ENCODE data around the gene COBL. TPM values are rescaled to one million over a fixed set of nuclear protein-coding genes. Genes with fewer than 3 reads are reported as not detected.

COBL gene
- polyA plus RNA-seq, 3 donors, result 17.9 to 26.5 (median 20.6) TPM

DNA sequence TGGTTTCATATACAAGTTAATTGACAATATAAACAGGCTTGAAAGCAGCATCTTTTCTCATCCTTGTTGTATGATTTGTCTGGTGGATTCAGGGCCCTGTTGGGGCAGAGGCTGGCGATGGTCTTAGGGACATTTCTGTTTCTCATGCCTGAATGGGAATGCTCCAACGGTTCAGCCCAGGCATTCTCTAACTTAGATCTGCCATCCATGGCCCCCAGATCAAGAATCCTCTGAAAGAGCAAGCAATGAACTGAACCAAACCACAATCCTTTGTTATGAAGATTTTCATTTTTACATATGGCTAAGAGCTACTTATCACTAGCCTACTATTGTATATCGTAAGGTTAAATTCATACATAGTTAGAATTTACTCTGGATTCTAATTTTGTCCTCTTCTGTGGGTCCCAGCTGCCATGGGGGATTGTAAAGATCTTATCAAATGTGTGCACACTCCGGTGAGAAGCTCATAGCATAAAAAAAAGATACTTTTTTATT lies 163.9 kb downstream of the COBL start:
- no peak for DNase-seq

DNA sequence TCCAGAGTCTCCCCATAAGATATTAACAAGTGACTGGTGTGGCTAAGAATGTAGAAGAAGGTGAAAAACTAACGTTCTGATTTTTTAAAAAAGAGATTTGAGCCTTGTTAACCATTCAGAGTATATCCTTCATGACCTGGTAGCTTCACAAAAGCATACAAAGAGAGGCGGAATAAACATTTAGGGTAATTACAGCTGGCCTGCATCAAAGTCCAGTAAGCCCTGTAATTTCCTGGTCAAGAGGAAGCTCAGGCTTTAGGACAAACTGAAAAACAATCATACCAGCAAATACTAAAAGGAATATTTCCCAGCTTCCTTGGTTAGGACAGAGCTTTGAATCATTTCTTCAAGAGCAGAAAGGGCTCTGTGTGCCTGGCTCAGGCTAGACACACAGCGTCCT lies 165.2 kb downstream of the COBL start:
- no peak for DNase-seq

DNA sequence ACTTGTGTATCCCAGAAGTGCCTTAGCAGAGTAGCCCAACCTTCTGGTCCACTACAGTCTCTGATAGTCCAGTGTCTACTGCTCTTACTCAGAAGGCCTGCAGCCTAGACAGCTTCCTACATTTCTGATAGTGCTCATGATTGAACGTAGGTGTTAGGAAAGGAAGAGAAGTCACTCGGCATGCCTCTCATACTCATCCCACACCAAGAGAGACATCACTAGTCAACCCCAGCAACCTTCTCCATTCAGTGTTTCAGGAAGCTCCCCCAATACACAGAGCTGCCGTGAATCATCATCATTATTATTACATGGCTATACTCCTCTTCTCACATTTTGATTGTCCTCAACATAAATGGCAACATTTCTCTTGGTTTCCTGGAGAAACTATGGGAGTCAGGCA lies 166.4 kb downstream of the COBL start:
- DNase-seq, result no peak

DNA sequence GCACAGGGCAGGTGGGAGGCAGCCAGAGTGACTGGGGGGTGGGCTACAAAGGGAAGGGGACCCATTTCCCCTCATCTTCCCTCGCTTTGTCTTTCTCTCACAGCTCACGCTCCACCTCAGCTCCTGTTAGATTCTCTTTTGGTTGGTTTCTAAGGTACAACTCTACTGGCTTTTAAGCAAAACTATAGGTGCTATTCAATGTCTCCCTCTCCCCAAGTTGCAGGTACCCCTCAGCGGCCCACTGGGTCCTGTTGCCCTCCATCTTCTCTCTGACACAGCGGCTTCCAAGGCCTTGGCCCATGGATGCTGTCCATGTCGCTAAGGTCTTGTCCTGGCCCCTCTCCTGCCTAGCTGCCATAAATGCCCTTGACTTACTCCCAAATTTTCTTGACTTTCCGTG lies 168.4 kb downstream of the COBL start:
- DNase-seq, result no peak

DNA sequence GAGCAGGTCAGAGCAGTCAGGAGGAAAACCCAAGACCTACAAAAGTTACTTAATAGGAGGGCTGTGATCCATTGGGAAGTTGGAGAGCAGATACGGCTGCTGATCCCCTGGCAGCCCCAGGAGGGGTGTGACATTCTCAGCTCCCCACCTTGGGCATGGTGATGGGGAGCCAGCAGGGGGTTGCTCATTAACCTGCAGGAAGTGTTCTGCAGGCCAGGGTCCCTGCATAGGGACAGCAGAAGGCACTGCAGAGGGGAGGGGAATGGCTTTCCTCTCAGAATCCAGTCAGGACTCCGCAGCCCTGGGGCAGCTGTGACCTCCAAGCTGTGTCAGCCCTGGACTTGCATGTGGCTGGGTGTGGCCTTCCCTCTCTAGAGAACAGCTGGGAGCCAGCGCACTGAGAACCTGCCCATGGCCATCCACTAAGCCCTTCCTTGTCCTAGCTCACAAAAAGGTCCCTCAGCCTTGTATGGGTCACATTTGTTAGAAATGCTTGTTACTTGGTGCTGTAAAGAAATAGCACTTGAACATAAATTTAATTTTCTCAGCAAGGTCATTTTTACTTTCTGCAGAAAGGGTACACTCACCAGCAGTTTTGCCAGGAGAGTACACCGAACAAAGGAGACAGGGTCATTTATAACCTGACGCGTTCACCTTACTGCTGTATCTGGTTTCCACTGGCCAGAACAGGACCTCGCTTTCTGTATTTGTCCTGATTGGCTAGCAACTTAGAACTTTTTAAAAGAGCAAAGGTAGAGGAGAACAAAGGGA lies 169.6 kb downstream of the COBL start:
- DNase-seq, result no peak

DNA sequence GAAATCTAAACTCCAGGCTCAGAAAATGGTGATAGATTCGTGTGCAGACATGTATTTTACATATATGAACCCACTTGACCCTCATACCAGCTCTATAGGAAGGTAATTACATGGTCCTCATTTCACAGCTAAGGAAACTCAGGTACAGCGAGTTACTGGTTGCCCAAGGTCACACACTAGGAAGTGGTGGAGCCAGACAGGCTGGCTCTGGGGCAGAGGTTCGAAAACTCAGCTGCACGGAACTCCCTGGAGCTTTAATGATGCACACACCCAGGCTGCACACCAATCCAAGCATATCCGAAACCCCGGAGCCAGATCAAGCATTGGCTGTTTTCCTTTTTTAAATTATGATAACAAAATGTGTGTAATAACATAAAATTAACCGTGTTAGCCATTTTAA lies 172.4 kb downstream of the COBL start:
- no peak for DNase-seq

DNA sequence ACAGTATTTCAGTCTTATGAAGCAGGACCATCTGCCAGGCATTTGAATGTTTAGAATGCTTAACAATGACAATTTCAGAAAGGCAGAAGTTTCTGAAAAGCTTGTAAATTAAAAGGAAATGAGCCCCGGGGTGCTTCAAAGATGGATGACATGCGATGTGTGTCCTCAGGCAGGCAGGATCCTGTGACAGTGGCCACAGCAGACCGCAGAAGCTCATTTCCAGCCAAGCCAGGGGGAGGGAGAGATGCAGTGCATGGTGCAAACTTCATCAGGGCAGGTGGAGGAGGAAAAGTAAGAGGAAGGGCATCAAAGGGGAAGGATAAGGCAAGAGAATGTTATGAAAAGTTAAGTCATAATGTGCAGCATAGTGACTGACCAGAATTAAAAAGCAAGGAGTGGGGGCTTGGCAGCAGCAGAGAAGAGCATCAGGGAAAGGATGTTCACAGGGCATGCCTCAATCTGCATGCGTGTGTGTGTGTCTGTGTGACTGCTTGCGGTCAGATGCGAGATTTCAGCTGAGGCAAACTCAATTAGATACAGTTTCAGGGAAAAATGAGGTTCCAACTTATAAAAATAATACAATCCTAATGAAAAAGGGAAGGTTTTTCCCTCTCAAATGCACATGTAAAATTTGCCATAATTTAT lies 173.7 kb downstream of the COBL start:
- DNase-seq, result no peak

DNA sequence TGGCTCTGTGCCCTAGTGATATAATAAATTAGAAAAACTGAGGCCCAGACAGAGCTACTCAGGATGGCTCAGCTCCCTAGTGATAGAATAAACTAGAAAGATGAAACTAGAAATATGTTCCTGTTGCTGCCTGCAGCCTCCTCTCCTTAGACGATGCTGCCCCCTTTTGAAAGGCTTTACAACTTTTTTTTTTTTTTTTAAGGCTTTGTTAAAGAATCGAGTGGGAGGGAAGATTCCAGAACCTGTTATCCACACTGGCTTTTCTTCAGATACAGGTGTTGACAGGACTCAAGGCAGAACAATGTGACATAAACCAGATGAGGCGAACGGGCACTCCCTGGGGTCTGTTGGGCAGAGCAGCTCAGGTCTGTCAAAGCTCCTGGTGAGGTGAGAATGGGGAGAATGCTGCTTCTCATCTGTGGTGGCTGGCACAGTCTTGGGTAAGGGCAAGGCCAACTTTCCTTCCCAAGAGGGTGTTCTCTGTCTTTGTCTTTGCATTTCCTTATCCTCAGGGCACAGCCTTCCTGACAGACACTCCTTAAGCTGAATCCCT lies 175.1 kb downstream of the COBL start:
- no peak for DNase-seq

DNA sequence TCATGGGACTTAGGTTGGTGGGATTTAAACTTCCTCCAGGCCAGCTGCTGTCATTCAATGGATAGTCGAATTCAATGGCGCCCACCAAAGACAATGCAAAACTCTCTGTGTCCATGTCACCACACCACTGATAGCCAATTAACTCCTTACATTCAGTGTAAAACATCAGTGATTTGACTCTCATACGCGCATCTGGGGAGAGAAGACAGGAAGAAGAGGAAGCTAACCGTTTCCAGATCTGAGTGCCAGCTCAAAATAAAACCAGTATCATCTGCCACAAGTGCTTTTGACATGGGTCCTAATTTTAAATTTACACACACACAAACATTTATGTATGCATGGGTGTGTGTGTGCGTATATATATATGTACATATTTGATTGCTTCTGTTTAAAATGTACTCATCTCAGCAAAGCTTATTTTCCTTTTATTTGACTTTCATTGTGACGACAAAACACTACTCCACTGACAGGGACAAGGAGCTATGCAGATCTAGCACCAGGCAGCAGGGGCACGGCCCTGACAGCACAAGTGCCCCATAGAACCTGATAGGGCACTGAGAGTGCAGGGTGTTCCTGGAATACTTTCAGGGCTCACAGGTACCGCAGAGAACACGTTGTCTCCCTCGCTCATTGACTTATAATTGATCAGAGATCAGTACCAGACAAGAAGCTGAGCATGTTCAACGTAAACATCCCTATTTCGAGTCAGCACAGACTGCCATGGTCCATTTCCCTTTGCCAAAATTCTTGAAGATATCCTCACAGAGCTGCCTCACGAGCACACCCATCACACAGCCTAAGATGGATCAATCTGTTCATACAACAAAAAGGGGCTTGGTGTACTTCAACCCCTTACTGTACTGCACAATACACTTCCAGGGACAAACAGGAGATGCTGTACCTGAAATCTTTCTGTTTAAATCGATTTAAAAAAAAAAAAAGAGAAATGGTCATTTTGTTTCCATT lies 176.1 kb downstream of the COBL start:
- DNase-seq, result no peak

DNA sequence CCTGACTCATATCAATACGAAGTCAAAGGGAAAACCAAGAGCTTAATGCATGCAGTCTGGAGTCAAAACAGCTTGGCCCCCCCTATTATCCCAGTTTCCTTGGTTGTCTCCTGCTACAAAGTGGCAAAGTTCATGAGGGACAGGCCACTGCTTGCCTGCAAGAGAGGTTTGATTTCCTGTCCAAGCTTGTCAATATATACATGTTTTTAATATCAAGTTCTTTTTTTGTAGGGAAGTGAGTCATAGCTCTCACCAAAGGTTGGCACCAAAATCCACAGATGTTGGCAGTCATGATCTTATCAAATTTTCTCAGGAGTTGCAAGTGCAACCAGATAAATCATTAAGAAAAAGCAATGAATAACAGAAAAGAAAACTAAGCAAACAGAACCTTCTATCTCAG lies 176.8 kb downstream of the COBL start:
- no peak for DNase-seq

DNA sequence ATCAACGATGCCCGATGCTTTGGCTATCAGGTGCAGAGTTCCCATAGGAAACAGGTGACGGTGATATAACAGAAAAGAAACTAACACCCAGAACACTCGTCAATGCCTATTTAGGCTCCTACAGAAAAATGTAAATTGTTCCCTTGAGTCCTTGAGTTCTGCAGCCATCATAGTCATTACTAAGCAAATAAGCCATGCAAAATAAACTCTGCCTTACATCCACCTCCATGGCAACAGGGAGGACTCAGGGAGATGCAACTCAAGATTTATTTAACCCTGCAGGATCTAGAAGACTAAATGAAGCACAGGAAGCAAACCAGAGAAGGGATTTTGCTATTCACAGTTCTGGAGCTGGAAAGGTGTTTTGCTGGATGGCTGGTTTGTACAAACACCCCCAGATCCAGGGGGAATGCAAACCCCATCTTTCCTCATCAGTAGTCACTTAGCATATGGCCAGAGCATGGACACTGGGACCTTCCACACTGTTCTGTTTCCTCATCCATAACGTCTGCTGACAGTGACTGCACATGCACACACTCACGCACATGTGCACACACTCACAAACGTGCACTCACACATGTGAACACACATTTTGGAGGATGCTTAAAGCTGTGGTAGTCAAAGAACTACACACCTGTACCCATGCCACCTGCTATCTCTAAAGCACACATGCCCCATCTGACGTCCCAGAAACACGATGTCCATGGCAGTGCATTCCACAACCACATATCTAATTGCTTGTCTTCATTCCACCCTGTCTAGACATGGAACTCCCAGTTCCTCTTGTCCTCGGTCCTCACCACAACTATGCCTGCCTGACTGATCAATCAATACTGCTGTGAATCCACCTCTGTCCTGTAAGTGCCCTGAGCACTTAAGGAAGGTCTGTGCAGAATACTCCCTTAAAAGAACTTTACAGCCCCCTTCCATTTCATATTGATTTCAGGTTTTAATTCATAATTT lies 178.2 kb downstream of the COBL start:
- no peak for DNase-seq

DNA sequence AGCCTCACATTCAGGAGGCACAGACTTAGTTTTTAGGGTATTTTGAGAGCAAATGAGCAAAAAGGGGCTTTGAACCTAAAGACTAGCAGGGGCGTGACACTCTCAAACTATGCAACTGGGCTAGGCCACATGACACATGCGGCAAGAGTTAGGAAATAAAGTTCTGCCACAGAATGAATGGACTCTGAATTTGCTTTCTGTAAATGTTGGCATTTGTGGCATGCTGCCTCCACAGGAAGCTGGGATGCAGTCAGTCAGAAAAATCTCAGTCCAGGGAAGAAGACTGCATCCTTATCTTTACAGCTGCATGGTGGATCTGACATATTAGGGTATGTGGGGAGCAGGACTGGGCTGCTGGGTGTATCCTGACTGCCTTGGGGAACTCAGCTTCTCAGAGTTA lies 181.0 kb downstream of the COBL start:
- DNase-seq, result no peak

DNA sequence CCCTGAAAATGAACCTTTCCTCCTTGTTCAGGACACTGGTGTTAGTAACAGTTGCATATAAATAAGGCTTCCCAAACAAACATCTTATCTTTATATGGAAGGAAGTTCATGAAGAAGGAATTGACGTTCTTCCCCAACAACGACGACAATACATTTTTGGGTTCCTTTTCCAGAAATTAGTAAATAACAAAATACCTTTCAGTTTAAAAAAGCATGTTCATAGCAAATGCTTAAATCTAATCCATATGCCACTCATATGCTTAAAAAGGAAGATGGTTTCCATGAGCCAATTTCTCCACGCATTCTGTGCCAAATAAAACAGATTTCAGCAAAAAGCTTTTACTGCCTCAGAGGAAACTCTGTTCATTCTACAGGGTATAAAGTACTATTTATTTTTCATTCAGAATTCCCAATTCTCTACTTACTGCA lies 182.6 kb downstream of the COBL start:
- no peak for DNase-seq

DNA sequence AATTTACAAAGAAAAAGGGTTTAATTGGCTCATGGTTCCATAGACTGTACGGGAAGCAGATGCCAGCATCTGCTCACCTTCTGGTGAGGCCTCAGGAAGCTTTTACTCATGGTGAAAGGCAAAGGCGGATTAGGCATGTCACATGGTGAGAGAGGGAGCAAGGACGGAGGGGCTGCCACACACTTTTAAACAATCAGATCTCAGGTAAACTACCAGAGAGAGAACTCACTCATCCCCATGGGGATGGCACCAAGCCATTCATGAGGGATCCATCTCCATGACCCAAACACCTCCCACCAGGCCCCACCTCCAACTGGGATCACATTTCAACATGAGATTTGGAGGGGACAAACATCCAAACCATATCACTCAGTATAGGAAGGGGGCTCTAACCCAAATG lies 183.9 kb downstream of the COBL start:
- no peak for DNase-seq

DNA sequence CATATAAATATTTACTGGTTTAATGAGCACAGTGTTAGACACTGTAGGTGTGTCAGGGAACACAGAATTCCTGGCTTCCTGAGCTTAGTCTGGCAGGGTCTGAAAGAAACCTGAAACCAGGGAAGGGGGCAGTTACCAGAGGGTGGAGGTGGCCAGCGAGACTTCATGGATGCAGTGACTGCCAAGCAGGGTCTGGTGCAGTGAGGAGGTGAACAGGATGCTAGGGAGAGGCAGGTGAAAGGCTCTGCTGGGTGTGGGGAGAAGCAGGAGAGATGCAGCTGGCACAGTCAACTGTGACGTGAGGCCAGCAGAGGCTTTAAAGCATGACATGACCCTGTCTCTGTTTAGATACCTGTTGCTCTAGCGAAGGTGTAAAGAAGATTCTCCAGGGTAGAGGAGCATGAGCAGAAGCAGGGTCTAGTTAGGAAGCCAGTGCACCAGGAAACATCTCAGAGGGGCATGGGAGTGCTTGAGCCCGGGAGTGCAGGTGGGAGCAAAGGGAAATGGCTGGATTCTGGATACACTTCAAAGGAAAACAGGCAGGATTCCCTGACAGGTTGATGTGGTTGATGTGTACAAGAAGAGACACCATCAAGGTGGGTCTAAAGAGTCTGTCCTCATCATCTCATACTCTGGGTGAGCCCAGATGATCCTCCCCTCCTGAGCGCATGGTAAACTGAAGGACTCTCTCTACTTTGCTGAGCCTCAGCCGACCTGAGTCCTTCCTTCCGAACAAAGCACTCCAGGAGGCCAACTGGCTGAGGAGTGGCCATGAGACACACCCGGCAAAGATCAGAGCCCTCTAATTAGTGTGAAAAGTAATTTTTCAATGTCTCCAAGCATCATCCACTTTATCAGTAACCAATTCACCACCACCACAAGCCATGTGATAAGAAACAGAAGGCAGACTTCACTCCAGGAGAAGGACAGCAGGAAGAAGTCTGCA lies 186.8 kb downstream of the COBL start:
- no peak for DNase-seq

DNA sequence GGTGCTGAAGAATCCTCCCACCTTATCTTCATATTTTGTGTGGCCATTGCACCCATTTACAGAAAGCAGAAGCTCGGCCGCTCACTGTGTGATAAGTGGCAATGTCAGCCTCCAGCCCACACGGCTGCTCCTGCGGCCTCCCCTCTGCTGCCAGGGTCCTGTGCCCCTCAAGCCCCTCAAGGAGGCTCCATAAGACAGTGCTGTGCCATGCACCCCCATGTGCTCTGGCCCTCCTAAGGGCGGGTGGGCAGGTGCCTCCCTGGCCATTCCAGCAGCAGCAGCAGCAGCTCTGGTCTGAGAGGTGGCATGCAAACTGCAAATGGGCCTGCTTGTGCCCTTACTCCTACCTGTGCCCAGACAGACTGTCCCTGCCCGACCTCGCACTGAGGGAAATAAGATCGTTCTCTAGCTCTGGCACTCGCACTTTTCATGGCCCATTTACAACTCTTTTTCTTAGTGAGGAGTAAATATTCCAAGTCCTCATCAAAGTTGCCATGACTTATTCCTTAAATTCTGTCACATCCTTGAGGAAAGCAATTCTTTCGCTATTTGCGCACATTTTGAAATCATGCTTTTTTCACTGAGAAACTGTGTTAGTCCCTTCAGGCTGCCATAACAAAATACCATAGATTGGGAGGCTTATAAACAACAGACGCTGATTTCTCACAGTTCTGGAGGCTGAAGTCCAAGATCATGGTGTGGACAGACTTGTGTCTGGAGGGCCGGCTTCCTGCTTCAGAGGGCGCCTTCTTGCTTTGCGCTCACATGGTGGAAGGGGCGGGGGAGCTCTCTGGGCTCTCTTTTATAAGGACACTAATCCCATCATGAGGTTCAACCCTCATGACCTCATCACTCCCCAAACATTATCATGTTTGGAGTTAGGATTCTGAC lies 187.8 kb downstream of the COBL start:
- no peak for DNase-seq

DNA sequence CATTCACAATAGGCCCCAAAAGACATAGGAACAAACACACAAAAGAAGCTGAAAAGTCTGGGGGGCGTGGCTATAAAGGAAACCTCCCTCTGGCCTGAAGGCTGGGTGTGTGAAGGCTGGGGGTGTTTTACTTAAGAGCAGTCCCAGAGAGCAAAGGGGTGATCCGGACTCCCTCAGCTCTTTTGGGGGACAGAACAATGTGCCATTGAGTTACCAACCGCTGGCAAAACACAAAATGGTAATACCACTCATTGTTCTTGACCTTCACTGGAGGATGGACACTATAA lies 189.0 kb downstream of the COBL start:
- DNase-seq, result no peak

DNA sequence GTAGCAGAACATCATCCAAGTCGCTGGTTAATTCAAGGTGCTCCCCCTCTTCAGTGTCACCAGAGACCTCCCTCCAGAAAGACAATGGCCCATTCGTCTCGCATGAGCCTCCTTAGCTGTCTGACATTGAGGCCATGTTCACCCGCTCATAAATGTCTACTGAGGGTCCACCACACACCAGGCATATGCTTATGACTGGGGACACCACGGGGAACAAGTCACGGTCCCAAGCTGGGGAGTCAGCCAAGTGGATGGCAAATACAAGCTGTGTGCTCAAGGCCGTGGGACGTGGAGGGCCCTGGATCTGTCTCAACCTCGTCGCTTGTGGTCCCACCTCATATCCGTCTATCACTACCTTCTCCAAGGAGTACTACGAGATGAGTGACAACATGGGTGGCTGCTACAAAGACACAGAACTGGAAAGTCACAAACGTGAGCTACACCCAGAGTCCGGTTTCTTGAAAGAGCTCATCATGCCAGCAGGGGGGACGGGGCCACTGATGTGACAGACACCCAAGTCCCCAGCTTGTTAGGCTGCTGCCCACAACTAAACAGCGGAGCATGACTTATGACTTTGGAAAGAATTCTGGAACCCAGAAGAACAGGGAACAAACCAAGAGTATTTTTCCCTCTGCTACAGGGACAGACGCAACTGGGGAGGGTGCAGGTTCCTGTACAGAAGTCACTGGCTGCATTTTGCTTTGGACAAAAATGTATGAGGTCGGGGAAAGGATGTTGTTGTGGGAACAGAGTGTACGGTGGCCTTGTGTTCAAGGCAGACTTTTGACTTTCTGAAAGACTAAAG lies 189.6 kb downstream of the COBL start:
- no peak for DNase-seq
